HG03095 (cell line): ENCODE measurements around the gene RIN2.

Source experiments
- ATAC-seq: cut with Tn5 transposase; IDR thresholded peaks from one replicate; pipeline ENCODE4 v1.9.1; 2021; ENCODE audit warnings: moderate library complexity; ENCODE audit not compliant: unreplicated experiment

RIN2 gene, protein sequence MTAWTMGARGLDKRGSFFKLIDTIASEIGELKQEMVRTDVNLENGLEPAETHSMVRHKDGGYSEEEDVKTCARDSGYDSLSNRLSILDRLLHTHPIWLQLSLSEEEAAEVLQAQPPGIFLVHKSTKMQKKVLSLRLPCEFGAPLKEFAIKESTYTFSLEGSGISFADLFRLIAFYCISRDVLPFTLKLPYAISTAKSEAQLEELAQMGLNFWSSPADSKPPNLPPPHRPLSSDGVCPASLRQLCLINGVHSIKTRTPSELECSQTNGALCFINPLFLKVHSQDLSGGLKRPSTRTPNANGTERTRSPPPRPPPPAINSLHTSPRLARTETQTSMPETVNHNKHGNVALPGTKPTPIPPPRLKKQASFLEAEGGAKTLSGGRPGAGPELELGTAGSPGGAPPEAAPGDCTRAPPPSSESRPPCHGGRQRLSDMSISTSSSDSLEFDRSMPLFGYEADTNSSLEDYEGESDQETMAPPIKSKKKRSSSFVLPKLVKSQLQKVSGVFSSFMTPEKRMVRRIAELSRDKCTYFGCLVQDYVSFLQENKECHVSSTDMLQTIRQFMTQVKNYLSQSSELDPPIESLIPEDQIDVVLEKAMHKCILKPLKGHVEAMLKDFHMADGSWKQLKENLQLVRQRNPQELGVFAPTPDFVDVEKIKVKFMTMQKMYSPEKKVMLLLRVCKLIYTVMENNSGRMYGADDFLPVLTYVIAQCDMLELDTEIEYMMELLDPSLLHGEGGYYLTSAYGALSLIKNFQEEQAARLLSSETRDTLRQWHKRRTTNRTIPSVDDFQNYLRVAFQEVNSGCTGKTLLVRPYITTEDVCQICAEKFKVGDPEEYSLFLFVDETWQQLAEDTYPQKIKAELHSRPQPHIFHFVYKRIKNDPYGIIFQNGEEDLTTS

DNA sequence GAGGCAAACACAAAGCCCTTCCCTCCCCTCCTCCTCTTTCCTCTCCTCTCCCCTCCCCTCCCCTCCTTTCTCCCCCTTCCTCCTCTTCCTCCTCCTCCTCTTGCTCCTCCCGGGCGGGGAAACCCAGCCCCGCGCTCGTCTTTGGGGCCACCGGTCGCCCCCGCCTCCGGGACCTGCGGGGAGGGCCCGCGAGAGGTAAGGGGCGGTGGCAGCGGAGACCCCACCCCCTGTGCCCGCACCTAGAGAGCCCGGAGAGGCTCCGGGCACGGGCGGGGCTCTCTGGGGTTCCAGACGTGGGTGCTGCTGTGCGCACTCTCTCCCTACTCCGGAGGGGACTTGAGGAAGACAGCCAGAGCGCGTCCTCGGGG lies at the start of gene RIN2:
Gene RIN2, plus strand, starts transcription at position 126 of the 368 bp plus-strand sequence. CDS start 131,344 bp downstream, outside the sequence.
- no peak for ATAC-seq

DNA sequence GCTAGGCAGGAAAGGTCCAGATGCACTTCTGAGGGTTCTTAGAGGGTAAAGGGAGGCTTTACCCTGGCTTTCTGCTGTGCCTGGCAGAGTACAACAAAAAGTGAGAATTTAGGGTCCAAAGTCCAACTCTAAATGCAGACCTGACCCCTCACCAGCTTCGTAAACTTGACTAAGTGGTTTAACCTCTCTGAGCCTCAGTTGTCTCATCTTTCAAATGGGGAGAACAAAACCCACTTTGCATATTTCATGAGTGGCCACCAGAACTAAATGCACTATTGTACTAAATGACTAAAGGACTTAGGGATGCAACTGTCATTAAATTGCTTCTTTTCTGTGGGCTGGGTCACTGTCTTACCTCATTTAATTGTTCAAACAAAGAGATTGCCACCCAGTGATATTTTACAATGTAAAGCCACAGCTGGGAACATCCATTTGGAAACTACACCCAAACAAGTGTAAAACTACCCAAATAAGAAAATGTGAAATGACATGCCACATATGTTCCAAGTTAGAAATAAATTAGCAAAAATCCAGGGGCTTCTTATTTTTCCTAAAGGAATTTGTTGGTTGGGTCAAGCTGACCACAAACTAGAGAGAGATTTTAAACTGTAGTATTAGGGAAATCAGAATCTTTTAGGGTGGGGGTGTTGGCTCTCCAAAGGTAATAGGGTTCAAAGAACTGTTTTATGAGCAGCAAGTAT lies 48.3 kb upstream of the RIN2 start:
- no peak for ATAC-seq

DNA sequence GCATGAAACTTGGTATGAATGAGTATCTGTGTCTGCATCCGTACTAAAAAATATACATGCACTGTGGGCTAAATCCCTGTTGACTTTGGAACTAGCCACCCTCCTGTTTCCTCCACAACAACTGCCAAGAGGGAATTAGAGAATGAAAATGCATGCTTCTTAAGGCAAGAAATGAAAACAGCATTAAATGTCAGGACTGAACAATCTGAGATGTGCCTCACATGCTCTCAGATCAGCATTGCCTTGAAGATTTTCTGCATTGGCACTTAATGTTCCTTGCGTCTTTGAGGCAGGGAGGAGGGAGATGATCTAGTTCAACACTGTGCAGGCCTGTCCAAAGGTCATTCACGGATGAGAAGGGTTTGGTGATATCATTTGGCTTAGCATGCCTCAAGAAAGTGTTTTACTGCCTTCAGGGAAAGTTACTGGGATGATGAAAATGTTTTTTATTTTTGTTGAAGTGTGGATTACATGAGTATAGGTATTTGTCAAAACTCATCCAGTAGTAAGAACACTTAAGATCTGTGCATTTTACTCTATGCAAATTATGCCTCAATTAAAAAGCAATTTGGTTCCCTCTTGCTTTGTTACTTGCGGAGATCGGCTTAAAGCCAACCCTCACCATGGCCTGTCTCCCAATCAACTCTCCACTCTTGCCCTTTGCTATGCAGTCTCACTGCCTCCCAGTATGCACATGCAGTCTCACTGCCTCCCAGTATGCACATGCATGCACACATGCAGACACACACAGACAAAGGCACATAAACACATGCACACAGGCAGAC lies 47.5 kb upstream of the RIN2 start:
- ATAC-seq: no peak

DNA sequence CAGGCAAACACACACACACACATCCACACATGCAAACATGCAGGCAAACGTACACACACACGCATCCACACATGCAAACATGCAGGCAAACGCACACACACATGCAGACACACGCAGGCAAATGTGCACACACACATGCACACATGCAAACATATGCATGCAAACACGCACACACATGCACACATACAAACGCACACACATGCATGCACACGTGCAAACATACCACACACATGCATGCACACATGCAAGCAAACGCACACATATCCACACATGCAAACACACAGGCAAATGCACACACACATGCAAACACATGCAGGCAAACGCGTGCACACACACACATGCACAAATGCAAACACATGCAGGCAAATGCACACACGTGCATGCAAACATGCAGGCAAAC lies 46.9 kb upstream of the RIN2 start:
- ATAC-seq: no peak

DNA sequence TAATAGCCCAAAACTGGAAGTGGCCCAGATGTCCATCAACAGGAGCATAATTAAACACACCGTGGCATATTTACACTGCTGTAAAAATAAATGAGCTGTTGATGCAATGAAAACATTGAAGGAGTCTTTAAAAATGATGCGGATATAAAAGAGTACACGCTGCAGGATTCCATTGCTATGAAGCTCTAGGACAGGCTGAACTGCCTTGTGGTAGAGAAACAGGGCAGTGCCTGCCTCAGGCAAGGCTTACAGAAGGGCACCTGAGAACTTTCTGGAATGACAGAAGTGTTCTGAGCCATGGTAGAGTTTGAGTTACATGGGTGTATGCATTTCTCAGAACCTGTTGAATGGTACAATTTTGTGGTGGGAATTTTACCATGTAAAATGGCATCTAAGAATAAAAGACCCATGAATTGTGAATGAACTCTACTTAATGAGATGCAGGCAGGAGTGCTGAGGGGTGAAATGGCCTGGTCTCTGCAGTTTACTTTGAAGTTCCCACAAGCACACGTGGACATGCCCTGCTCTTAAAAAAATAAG lies 45.3 kb upstream of the RIN2 start:
- no peak for ATAC-seq

DNA sequence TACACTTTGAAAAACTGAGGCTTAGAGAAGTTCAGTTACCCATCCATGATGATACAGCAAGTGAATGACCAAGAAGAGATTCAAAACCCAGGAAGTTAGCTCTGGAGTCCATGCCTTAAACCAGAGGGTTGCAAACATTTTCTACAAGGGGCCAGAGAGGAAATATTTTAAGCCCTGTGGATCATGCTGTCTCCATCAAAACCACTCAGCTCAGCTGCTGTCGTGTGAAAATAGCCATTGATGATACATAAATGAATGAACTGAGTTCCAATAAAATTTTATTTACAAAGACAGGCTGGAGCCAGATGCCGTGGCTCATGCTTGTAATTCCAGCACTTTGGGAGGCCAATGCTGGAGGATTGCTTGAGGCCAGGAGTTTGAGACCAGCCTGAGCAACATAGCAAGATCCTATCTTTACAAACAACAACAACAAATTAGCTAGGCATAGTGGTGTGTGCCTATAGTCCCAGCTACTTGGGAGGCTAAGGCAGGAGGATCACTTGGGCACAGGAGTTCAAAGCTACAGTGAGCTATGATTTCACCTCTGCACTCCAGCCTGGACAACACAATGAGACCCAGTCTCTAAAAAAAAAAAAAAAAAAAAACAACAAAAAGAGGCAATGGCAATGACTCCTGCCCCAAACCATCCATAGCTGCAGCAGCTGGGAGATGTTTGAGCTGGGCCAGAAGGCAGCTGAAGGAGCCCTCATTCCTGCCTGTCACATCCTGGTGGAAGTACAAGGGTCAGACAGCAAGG lies 44.1 kb upstream of the RIN2 start:
- no peak for ATAC-seq

DNA sequence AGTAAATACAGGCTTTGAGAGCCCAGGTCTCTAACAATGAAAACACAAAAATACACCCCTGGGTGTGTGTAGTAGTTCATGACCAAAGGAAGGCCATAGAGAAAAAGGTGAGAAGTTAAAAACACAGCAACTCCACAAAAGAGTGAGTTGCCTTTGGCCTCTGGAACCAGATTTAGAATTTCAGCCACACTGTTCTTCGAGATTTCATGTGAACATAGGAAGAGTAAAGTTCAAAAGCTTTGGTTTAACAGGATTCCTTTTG lies 43.5 kb upstream of the RIN2 start:
- ATAC-seq: no peak

DNA sequence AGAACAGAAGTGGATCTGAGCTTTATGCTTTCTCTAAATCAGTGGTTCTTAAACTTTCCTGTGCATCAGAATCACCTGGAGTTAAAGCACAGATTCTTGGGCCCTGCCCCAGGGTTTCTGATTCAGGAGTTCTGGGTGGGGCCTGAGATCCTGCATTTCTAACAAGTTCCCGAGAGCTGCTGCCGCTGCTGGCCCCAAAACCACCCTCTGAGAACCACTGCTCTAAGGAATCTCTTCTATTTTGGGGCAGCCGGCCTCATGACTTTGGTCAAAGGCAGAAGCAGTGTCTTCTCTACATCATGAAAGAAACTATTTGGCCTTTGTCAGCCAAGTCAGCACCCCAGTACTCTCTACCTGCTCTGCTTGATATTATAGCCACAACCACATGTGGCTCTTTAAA lies 42.1 kb upstream of the RIN2 start:
- ATAC-seq: no peak

DNA sequence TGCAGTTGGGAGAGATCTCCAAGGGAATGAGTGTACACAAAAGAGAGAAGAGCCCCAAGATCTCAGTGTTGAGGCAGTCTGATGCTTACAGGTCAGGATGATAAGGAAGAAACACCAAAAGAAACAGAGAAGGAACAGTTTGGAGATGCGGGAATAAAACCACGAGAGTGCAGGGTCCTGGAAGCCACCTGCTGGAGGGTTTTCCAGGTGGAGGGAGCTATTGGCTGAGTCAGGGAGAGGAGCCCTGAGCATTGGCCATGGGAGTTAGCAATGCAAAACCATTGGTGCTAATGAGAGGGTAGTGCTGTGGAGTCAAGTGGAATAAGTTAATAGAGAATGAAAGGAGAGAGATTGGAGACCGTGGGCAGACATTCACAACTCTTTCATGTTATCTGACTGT lies 39.2 kb upstream of the RIN2 start:
- ATAC-seq: no peak

DNA sequence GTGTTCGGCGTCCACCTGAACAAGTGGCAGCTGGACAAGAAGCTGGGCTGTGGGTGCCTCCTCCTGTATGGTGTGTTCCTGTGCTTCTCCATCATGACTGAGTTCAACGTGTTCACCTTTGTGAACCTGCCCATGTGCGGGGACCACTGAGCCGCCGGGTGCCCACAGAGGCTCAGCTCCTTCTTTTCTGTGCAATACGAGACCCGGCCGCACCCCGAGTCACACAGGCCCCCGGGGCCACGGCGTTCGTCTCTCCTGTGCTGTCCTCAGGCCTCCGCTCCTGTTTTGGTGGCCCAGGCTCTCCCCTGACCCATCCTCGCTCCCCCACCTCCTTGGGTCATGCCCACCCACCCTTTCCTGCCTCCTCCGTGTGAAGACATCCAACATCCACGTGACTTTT lies 37.1 kb upstream of the RIN2 start:
- no peak for ATAC-seq

DNA sequence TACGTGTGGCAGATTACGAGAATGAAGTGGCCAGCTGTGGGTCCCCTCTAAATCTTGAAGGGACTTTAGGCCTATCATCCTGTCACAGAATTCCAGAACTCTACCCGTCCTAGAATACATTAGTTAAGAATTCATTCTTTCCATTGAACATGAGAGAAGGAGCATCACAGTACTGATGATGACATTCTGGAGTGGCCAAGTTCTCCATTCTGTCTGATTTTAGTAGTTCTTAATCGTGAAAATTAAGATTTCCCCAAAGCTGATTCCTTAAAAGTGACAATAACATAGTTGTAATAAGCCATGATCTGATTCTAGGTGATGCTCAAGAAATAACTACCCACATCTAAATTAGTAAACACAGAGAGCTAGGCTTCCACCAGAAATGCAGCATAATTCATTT lies 35.0 kb upstream of the RIN2 start:
- ATAC-seq: no peak

DNA sequence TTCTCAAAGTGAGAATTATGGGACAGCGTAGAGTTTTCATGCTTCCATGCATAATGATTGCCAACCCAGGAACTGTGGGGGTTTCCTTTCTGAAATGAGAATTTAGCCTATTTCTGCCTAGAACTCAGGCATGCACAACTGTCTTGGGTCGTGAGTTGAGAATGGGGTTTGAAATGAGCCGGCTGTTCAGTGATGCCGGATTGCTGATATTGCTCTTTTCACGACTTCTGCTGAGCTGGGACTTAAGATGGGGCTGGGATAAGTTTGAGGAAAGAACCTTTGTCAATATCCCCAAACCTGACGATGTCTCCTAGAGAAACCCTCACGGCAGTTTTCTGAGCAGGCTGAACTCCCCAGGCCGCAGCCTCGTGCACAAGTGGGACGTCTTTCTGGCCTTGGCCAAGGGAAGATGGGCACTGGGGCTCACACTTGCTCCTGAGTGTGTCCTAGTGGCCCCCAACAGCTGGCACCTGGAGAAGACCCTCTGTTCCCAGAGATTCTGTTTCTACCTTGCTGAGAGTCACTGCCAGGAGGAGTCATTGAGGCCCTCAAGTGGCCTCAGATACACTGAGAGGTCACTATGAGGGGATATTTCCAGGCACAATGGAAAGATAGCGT lies 34.1 kb upstream of the RIN2 start:
- no peak for ATAC-seq

DNA sequence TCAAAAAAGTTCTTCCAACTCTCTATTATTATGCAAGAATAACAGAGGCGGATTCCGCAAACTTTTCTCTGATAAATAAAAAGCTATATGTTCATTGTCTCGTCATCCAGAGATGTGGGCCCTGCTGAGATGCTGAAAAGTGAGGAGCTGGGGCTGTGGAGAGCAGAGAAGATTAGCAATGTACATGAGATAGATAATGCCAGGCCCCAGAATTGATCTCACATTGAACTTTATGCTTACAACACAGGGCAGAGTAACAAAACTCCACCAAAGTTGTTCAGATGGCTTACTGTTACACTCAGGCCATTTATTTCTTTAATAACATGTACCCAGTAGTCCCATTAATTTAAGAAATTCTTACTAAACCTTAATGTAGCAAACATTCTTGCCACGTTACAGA lies 32.7 kb upstream of the RIN2 start:
- no peak for ATAC-seq

DNA sequence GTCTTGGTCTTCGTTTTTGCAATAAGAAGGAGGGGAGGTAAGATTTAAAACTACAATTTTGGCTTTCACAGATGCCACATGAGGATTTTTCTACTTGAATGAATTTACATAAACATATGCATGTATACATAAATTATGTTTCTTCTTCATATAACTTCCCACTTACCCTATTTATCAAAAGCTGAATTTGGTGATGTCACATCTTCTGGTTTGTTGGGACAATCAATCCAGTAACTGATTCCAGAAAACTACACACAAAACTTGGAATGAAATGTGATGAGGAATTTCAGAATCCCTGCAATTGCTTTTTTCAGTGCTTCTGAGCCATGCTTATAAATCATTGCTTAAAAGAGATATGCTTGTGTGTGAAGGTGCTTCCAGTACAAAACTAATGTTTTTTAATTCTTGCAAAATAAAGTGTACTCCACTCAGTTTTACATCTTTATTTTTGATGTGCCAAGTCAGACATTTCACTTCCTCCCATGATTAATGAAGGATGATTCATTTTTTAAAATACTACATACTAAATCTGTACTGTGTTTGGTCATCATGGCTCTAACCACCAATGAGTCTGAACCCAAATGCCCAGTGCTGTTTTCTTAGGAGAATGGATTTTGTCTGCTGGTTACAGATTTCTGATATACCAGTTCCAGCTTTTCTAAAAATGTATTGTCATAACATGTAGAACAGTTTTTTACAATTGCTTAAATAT lies 32.1 kb upstream of the RIN2 start:
- ATAC-seq: no peak

DNA sequence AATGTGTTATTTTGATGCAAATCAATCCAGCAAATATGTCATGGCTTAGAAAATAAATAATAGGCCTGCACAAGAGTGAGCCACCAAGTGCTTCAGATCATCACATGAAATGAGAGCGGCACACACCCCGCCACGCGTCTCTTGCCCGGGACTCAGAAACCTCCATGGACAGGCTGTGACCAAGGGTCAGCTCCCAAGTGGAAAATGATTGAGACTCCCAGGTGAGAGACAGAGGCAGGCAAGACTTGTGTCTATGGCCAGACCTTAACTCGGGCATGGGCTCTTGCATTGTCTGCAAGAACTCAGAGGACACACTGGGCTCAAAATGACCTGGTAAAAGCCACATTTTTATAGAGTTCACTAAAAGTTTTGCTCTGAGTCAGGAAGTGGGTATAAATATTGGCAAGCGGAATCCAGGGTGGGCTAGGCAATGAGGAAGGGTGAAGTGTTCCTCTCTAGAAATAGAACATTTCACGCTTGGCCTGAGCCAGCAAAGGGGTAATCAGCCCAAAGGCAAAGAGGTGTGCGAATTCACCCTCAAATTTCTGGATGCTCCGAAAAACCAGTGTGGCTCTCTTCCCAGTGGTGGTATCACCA lies 30.7 kb upstream of the RIN2 start:
- ATAC-seq: no peak

DNA sequence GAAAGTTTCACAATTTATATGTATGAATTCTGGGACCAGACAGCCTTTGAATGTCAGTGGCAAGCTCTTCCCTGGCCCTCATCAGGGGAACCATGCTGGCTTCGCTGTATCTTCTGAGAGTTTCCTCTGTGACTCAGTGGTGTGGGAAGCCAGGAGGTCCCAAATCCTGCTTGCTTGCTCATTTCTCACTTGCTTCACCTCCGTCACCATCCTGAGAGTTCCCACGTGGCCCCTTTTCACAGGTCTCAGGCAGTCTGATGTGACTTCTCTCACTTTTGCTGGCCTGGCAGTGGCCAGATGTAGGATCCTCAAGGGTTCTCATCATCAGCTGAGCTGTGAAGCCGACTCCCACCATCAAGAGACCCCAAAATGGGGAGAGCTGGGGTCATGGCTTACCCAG lies 28.4 kb upstream of the RIN2 start:
- ATAC-seq: no peak

DNA sequence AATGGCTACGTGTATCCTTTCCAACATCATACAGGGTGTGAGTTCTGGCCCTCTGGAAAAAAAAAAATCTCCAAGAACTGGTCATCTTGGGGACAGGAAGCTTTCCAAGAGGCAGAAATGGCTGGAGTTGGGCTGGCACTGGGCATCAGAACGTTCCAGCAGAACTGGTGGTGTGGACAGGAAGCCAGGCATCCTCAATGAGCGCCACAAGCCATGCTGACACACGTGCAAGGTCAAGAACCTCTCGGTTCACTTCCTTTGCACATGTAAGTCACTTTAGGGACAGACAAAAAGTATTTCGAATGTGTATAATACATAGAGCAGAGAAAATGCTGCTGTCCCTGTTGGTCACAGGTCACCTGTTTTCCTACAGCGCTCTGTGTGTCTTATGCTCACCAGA lies 27.4 kb upstream of the RIN2 start:
- no peak for ATAC-seq

DNA sequence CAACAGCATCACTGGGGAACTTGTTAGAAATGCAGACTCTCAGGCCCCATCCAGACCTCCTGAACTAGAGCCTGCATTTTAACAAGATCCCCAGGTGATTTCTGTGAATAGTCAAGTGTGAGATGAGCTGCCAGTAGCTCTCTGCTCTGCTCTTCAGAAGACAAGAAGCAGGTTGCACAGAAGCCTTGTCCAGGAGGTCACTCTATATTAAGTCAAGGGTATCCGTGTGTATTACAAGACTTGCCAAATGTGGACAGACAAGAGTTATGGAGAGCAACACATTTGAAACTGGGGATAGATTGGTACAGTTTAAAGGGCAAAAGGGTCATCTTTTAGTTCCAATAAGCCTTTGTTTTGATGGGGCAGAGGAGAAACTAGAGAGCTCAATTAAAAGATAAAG lies 23.2 kb upstream of the RIN2 start:
- ATAC-seq: no peak

DNA sequence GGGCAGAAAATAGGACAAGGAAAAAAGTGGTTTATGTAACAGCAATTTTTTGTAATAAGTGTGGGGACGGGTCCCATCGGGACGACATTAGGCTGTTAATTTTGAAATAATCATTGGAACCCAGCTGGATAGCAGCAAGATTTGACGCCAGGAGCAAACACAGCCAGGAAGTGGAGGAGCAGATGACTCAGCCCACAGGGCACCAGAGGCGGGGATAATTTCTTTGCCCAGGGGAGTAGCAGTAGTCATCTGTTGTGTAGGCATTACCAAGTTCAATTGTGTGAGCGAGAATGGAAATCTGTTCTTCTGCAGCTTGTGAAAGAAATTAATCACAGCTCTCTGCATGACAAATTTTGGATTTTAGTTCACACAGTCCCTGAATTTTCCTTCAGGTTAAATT lies 22.6 kb upstream of the RIN2 start:
- no peak for ATAC-seq
